HCT116 (cell line): ENCODE measurements around the gene DENND5A. TPM values are rescaled to one million over a fixed set of nuclear protein-coding genes. Genes with fewer than 3 reads are reported as not detected.

Experiments used
- ATAC-seq: fragments of 200-7000 bp; cut with Tn5 transposase; 2 replicates; pipeline ENCODE4 v1.9.1; 2020; ENCODE audit warnings: mild to moderate bottlenecking, moderate library complexity
- BruUV-seq: library from RNA; stranded (reverse); fragments of 400-500 nt; replicated peaks from 2 replicates; lab custom pipeline; 2021; lab: Mats Ljungman, UMichigan
- CTCF ChIA-PET: fragments of 300-600 bp; sonication (Branson Sonifier 250); formaldehyde crosslinking; loops from one replicate; lab custom pipeline; 2021; ENCODE audit warnings: antibody characterized with exemption; lab: Charles Lee
- POLR2A ChIA-PET: fragments of 300-600, 350-600 bp; sonication (Branson Sonifier 250); formaldehyde crosslinking; loops from one replicate; lab custom pipeline; 2021; ENCODE audit warnings: antibody characterized with exemption; lab: Charles Lee
- RAD21 ChIA-PET, 2 experiments: fragments of 300-600 bp; sonication (Branson Sonifier 250); formaldehyde crosslinking; loops; one replicate each; lab custom pipeline; 2023; ENCODE audit warnings: low total read pairs in 2 of 2; ENCODE audit not compliant: uncharacterized antibody in 2 of 2, unreplicated experiment in 2 of 2, low non-redundant PET in 1 of 2; lab: Charles Lee
- DNase-seq: peaks from one replicate; pipeline ENCODE4 v3.0.0-alpha.2; 2010; ENCODE audit warnings: low read depth, low spot score
- H2AFZ ChIP-seq: fragments of 200-600 bp; shearing (Covaris generic), sonication (generic); 2 replicates; pipeline ENCODE4 v1.6.1; 2017; ENCODE audit warnings: low read depth, mixed run types, mixed read lengths, antibody characterized with exemption, low read length; ENCODE audit not compliant: poor library complexity, severe bottlenecking
- H3K27ac ChIP-seq: 2 replicates; pipeline ENCODE4 v1.5.1; 2012; ENCODE audit warnings: low read depth, low read length
- H3K27me3 ChIP-seq: fragments of 200-600 bp; sonication (generic); 2 replicates; pipeline ENCODE4 v1.6.1; 2016; ENCODE audit warnings: mixed run types, low read length, mixed read lengths; ENCODE audit not compliant: insufficient read depth
- H3K36me3 ChIP-seq, 2 experiments: fragments of 200-500 bp in 1 of 2; fragments of 200-600 bp in 1 of 2; sonication (Bioruptor generic) in 1 of 2; sonication (generic) in 1 of 2; 2 replicates each; pipeline versions ENCODE4 v1.5.1 to v1.6.1; 2014 to 2016; ENCODE audit warnings: low read length in 2 of 2, inconsistent platforms in 1 of 2, mixed read lengths in 1 of 2, mixed run types in 1 of 2; ENCODE audit not compliant: insufficient read depth in 2 of 2, control insufficient read depth in 1 of 2
- H3K4me1 ChIP-seq, 2 experiments: fragments of 200-600 bp in 1 of 2; sonication (generic) in 1 of 2; 2 replicates each; pipeline versions ENCODE4 v1.5.1 to v1.6.1; 2012 to 2017; ENCODE audit warnings: low read length in 2 of 2, inconsistent platforms in 1 of 2, mild to moderate bottlenecking in 1 of 2, mixed read lengths in 1 of 2, mixed run types in 1 of 2, moderate library complexity in 1 of 2; ENCODE audit not compliant: insufficient read depth in 2 of 2, control insufficient read depth in 1 of 2
- H3K4me2 ChIP-seq: fragments of 200-600 bp; sonication (generic); 2 replicates; pipeline ENCODE4 v1.6.1; 2017; ENCODE audit warnings: mixed run types, low read length, mixed read lengths
- H3K4me3 ChIP-seq, 2 experiments: fragments of 200-600 bp in 1 of 2; sonication (generic) in 1 of 2; replicated peaks in 1 of 2; 2 replicates each; pipeline ENCODE4 v1.5.1; 2011 to 2016; ENCODE audit warnings: low read length in 2 of 2, control low read depth in 1 of 2, low read depth in 1 of 2, mild to moderate bottlenecking in 1 of 2, mixed read lengths in 1 of 2, mixed run types in 1 of 2
- H3K79me2 ChIP-seq: fragments of 200-600 bp; sonication (generic); 2 replicates; pipeline ENCODE4 v1.6.1; 2017; ENCODE audit warnings: mild to moderate bottlenecking, mixed run types, low read length, moderate library complexity, mixed read lengths; ENCODE audit not compliant: insufficient read depth
- H3K9ac ChIP-seq: fragments of 200-600 bp; sonication (generic); 2 replicates; pipeline ENCODE4 v1.6.1; 2016; ENCODE audit warnings: low read length, mixed read lengths
- H3K9me2 ChIP-seq: fragments of 200-600 bp; sonication (generic), shearing (Covaris generic); 2 replicates; pipeline ENCODE4 v1.6.1; 2017; ENCODE audit warnings: mixed run types, mild to moderate bottlenecking, moderate library complexity; ENCODE audit not compliant: insufficient read depth
- H3K9me3 ChIP-seq, 2 experiments: fragments of 200-500 bp in 1 of 2; fragments of 200-600 bp in 1 of 2; sonication (Bioruptor generic) in 1 of 2; sonication (generic) in 1 of 2; 2 replicates each; pipeline ENCODE4 v1.6.1; 2014 to 2017; ENCODE audit warnings: low read length in 2 of 2, mixed read lengths in 2 of 2, inconsistent platforms in 1 of 2, low read depth in 1 of 2, mild to moderate bottlenecking in 1 of 2, mixed run types in 1 of 2, moderate library complexity in 1 of 2; ENCODE audit not compliant: control insufficient read depth in 1 of 2, insufficient read depth in 1 of 2
- H4K20me1 ChIP-seq: fragments of 200-600 bp; sonication (generic), shearing (Covaris generic); 2 replicates; pipeline ENCODE4 v1.6.1; 2017; ENCODE audit warnings: mixed run types, mild to moderate bottlenecking, moderate library complexity; ENCODE audit not compliant: insufficient read depth
- CBX3 ChIP-seq: IDR thresholded peaks from 2 replicates; pipeline ENCODE4 v1.6.1; 2012; ENCODE audit warnings: low read depth
- ELF1 ChIP-seq: IDR thresholded peaks from 2 replicates; pipeline ENCODE4 v1.6.1; 2012; ENCODE audit warnings: low read depth, borderline replicate concordance
- EZH2phosphoT487 ChIP-seq: fragments of 200-600 bp; IDR thresholded peaks from 2 replicates; pipeline ENCODE4 v1.6.1; 2018; ENCODE audit warnings: antibody characterized with exemption, borderline replicate concordance
- JUND ChIP-seq: IDR thresholded peaks from 2 replicates; pipeline ENCODE4 v1.6.1; 2012
- POLR2AphosphoS5 ChIP-seq: IDR thresholded peaks from 2 replicates; pipeline ENCODE4 v1.6.1; 2011; ENCODE audit warnings: mild to moderate bottlenecking, low read depth, low read length, moderate library complexity
- SIN3A ChIP-seq: IDR thresholded peaks from 2 replicates; pipeline ENCODE4 v1.6.1; 2012; ENCODE audit warnings: low read depth
- TCF7L2 ChIP-seq: IDR thresholded peaks from 2 replicates; pipeline ENCODE4 v1.7.0; 2011; ENCODE audit warnings: borderline replicate concordance, inconsistent platforms; ENCODE audit not compliant: insufficient read depth, insufficient read length; ENCODE audit errors: extremely low read depth
- intact Hi-C: fragments of 100-400 bp; cut with micrococcal nuclease; formaldehyde crosslinking; loops from 2 replicates; pipeline ENCODE4 v1.10.0; 2022
- total RNA-seq: library from RNA; stranded (reverse); gene quantifications from one replicate; pipeline ENCODE4 v1.2.1, GENCODE V29; 2021; ENCODE audit not compliant: unreplicated experiment
- TF ChIP-seq, protein P1 (sequence below), 3 experiments: fragments of 200-600 bp in 1 of 3; sonication (generic) in 1 of 3; IDR thresholded peaks in 2 of 3; conservative IDR thresholded peaks in 1 of 3; 2 replicates each; pipeline ENCODE4 v1.5.1; 2012 to 2017; ENCODE audit warnings: low read depth in 2 of 3, low read length in 2 of 3, antibody characterized with exemption in 1 of 3, borderline replicate concordance in 1 of 3, control low read depth in 1 of 3, mild to moderate bottlenecking in 1 of 3, mixed read lengths in 1 of 3, mixed run types in 1 of 3, moderate library complexity in 1 of 3; ENCODE audit not compliant: insufficient read depth in 1 of 3
- TF ChIP-seq, protein P2 (sequence below): IDR thresholded peaks from 2 replicates; pipeline ENCODE4 v1.6.1; 2012

The DENND5A gene
- total RNA-seq, 1 experiment from 2014 or later = 48.6 TPM

DNA sequence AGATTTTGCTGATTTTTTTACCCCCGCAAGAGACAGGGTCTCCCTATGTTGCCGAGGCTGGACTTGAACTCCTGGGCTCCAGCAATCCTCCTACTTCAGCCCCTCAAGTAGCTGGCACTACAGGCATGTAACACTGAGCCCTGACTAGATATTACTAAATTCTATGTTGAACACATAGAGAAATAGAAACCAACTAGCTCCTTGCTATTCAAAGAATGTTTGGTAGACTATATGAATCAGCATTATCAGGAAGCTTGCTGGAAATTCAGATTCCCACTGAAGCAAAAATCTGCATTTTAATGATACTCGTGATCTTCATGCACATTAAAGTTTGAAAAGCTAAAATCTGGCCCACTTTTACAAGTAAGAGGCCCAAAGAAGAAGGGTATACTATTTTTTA is 37.3 kb upstream of the DENND5A start:
- intact Hi-C loops = no loop called here
- no TSS peak for BruUV-seq
- Histone ChIP-seq H3K27ac (no peak overlapping the region), H3K9me2 (no peaks in the 10 kb centered on the region), H4K20me1 (no peaks in the 10 kb centered on the region), H3K9ac (no peak overlapping the region), H3K36me3 (peaks cover 0 to 2% of the 10 kb centered on the region in 2 experiments; a peak in 1 of 4 replicates), H3K4me3 (no peak overlapping the region), H3K27me3 (no peaks in the 10 kb centered on the region), H3K9me3 (no peaks in the 10 kb centered on the region), H3K79me2 (peaks cover 75% of the 10 kb centered on the region), H3K4me2 (no peak overlapping the region), H2AFZ (no peak overlapping the region), H3K4me1 (no peaks in the 10 kb centered on the region)
- no peak for TF ChIP-seq SIN3A
- TF ChIP-seq, protein P1, sequence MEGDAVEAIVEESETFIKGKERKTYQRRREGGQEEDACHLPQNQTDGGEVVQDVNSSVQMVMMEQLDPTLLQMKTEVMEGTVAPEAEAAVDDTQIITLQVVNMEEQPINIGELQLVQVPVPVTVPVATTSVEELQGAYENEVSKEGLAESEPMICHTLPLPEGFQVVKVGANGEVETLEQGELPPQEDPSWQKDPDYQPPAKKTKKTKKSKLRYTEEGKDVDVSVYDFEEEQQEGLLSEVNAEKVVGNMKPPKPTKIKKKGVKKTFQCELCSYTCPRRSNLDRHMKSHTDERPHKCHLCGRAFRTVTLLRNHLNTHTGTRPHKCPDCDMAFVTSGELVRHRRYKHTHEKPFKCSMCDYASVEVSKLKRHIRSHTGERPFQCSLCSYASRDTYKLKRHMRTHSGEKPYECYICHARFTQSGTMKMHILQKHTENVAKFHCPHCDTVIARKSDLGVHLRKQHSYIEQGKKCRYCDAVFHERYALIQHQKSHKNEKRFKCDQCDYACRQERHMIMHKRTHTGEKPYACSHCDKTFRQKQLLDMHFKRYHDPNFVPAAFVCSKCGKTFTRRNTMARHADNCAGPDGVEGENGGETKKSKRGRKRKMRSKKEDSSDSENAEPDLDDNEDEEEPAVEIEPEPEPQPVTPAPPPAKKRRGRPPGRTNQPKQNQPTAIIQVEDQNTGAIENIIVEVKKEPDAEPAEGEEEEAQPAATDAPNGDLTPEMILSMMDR (IDR thresholded peaks at IDR 0.05 in 2 of 3, conservative IDR thresholded peaks at IDR 0.05 in 1 of 3; ENCODE audit: borderline replicate concordance in 1 of 3, insufficient read depth in 1 of 3, low read depth in 2 of 3, low read length in 2 of 3) = no peak
- no peak for DNase-seq
- ATAC-seq = no peak
- CTCF ChIA-PET = no interaction called here
- RAD21 ChIA-PET = no interaction called here
- POLR2A ChIA-PET = interaction anchor here (0.6 kb wide), 1 partner anchor 59 kb away, joined by 3 read pairs; no protein-coding TSS in a partner anchor

DNA sequence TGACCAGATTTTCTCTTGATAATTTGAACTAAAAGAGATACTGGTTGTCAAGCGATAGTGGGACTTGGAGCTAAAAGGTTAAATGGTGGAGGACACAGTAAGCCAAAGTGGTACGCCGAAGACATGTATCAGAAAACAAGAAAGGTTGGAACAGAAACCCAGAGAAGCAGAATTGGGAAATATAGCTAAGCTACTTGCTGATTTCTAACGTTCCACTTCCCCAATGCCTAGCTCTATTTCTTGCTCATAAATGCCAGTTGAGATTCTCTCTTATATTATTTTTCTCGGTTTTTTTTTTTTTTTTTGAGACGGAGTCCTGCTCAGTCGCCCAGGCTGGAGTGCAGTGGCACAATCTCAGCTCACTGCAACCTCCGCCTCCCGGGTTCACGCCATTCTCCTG is 36.6 kb upstream of the DENND5A start:
- H3K79me2 ChIP-seq = peaks cover 70% of the 10 kb centered on the region
- no peak for TF ChIP-seq TCF7L2
- no peak for TF ChIP-seq EZH2phosphoT487
- TF ChIP-seq JUND = no peak
- TF ChIP-seq, protein P2, sequence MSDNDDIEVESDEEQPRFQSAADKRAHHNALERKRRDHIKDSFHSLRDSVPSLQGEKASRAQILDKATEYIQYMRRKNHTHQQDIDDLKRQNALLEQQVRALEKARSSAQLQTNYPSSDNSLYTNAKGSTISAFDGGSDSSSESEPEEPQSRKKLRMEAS = no peak
- no peak for TF ChIP-seq POLR2AphosphoS5
- TF ChIP-seq SIN3A = no peak
- TF ChIP-seq ELF1 = no peak
- no peak for TF ChIP-seq CBX3
- TF ChIP-seq, all 23 proteins: peak for 0
- no TSS peak for BruUV-seq
- no peaks in the 10 kb centered on the region for H3K27me3 ChIP-seq
- POLR2A ChIA-PET = interaction anchor here (0.6 kb wide), 1 partner anchor 59 kb away, joined by 3 read pairs; no protein-coding TSS in a partner anchor
- H3K9me2 ChIP-seq = no peaks in the 10 kb centered on the region
- RAD21 ChIA-PET = no interaction called here
- intact Hi-C loops = no loop called here
- H3K4me2 ChIP-seq = no peak overlapping the region
- ATAC-seq (no peak), DNase-seq (no peak)
- H3K36me3 ChIP-seq = peaks cover 0 to 2% of the 10 kb centered on the region in 2 experiments; a peak in 1 of 4 replicates
- no peak overlapping the region for H3K27ac ChIP-seq
- H4K20me1 ChIP-seq = no peaks in the 10 kb centered on the region
- no peak overlapping the region for H3K4me3 ChIP-seq
- H3K9ac ChIP-seq = no peak overlapping the region
- H3K9me3 ChIP-seq = no peaks in the 10 kb centered on the region
- H2AFZ ChIP-seq = no peak overlapping the region
- no peaks in the 10 kb centered on the region for H3K4me1 ChIP-seq
- CTCF ChIA-PET = no interaction called here
